Measurements from ENCODE around the gene TACO1.

- TF ChIP-seq POLR2AphosphoS5 (IDR thresholded peaks at IDR 0.05) (no peak), CTCF (IDR thresholded peaks at IDR 0.05) (no peak), POLR2A (IDR thresholded peaks at IDR 0.05) (no peak)
These were observed 49.1 kb downstream of the TACO1 start for GRCh38 chr17:63649813-63650212.
